ENCODE data around the gene INSYN2A. TPM values are rescaled to one million over a fixed set of nuclear protein-coding genes. Genes with fewer than 3 reads are reported as not detected.

INSYN2A gene
- total and polyA plus RNA-seq, 9 of the 15 experiments (the other 6 are each of a cell fraction or from before 2014, with no cell fraction given): not detected

DNA sequence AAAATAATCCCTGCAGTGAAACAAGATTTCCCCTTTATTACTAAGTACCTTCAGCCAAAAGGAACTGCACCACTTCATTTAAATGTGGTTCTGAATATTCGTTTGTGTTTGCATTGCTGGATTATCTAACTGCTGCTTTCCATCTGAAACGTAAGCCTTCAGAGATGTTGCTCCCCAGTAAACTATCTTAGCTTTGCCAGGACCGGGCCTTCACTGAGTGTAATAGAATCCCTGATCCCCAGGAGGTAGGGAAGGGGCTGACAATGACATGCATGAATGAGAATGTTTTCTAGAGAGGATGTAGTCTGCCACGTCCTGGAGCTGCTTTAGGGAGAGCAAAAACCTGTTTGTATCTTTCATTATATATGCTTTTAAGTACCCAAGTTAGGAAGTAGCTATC, 19.5 kb upstream of the INSYN2A start:
- ChIA-PET CTCF (ENCODE audit: low intra/inter-chr PET ratio) (no interaction called here), POLR2A (no interaction called here)
- no peak for ATAC-seq
- TF ChIP-seq IRF2 (CRISPR knock-in tag; IDR thresholded peaks at IDR 0.05): no peak
- no peak for TF ChIP-seq HNRNPH1 (optimal IDR thresholded peaks at IDR 0.05; ENCODE audit: low read depth, low read length)
- no peak for TF ChIP-seq RB1 (IDR thresholded peaks at IDR 0.05; ENCODE audit: low read depth)
- no peak for TF ChIP-seq THRAP3 (IDR thresholded peaks at IDR 0.05; ENCODE audit: borderline replicate concordance)
- TF ChIP-seq, protein P1, sequence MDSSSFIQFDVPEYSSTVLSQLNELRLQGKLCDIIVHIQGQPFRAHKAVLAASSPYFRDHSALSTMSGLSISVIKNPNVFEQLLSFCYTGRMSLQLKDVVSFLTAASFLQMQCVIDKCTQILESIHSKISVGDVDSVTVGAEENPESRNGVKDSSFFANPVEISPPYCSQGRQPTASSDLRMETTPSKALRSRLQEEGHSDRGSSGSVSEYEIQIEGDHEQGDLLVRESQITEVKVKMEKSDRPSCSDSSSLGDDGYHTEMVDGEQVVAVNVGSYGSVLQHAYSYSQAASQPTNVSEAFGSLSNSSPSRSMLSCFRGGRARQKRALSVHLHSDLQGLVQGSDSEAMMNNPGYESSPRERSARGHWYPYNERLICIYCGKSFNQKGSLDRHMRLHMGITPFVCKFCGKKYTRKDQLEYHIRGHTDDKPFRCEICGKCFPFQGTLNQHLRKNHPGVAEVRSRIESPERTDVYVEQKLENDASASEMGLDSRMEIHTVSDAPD (CRISPR knock-in tag; IDR thresholded peaks at IDR 0.05): no peak
- no peak for TF ChIP-seq MYBL2 (IDR thresholded peaks at IDR 0.05; ENCODE audit: low read depth)
- TF ChIP-seq MYBL2 (CRISPR knock-in tag; IDR thresholded peaks at IDR 0.05; ENCODE audit: borderline replicate concordance): no peak
- TF ChIP-seq, protein P2, sequence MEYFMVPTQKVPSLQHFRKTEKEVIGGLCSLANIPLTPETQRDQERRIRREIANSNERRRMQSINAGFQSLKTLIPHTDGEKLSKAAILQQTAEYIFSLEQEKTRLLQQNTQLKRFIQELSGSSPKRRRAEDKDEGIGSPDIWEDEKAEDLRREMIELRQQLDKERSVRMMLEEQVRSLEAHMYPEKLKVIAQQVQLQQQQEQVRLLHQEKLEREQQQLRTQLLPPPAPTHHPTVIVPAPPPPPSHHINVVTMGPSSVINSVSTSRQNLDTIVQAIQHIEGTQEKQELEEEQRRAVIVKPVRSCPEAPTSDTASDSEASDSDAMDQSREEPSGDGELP (CRISPR knock-in tag; IDR thresholded peaks at IDR 0.05; ENCODE audit: borderline replicate concordance): no peak
- TF ChIP-seq, protein P3, sequence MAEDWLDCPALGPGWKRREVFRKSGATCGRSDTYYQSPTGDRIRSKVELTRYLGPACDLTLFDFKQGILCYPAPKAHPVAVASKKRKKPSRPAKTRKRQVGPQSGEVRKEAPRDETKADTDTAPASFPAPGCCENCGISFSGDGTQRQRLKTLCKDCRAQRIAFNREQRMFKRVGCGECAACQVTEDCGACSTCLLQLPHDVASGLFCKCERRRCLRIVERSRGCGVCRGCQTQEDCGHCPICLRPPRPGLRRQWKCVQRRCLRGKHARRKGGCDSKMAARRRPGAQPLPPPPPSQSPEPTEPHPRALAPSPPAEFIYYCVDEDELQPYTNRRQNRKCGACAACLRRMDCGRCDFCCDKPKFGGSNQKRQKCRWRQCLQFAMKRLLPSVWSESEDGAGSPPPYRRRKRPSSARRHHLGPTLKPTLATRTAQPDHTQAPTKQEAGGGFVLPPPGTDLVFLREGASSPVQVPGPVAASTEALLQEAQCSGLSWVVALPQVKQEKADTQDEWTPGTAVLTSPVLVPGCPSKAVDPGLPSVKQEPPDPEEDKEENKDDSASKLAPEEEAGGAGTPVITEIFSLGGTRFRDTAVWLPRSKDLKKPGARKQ (CRISPR knock-in tag; IDR thresholded peaks at IDR 0.05): no peak
- no peak for TF ChIP-seq KDM2B (CRISPR knock-in tag; IDR thresholded peaks at IDR 0.05)
- no peak for TF ChIP-seq FOXP1 (CRISPR knock-in tag; IDR thresholded peaks at IDR 0.05)
- no peak for TF ChIP-seq CREBBP (IDR thresholded peaks at IDR 0.05; ENCODE audit: low read depth, low read length)
- TF ChIP-seq TBP (optimal IDR thresholded peaks at IDR 0.05; ENCODE audit: low read depth, low read length): no peak
- no peak for TF ChIP-seq GATAD2B (IDR thresholded peaks at IDR 0.05; ENCODE audit: borderline replicate concordance)
- no peak for TF ChIP-seq SAP30 (IDR thresholded peaks at IDR 0.05; ENCODE audit: borderline replicate concordance, insufficient read depth, low read depth, low read length, poor library complexity, severe bottlenecking)
- TF ChIP-seq FIP1L1 (IDR thresholded peaks at IDR 0.05; ENCODE audit: low read depth, low read length, poor library complexity, severe bottlenecking): no peak
- TF ChIP-seq PHB2 (IDR thresholded peaks at IDR 0.05; ENCODE audit: low read depth): no peak
- no peak for TF ChIP-seq POLR2H (tag; IDR thresholded peaks at IDR 0.05; ENCODE audit: low read depth)
- H3K9ac ChIP-seq (ENCODE audit: insufficient read depth in 1 of 2, low read depth in 2 of 2, low read length in 2 of 2): no peak overlapping the region
- H3K27ac ChIP-seq (ENCODE audit: extremely low read depth, low read depth, low read length): no peak overlapping the region
- H3K36me3 ChIP-seq (ENCODE audit: control insufficient read depth, insufficient read depth, low read length): no peaks in the 10 kb centered on the region
- in situ Hi-C loops (cut with MboI) (no loop called here), intact Hi-C loops (cut with micrococcal nuclease) (no loop called here)
- H3K9me1 ChIP-seq (ENCODE audit: control insufficient read depth, insufficient read depth, low read length): no peaks in the 10 kb centered on the region
- H3K4me1 ChIP-seq (replicated peaks in 1 of 2; ENCODE audit: control insufficient read depth in 2 of 2, insufficient read depth in 2 of 2, low read length in 2 of 2): no peaks in the 10 kb centered on the region
- no peaks in the 10 kb centered on the region for H4K20me1 ChIP-seq (replicated peaks; ENCODE audit: control insufficient read depth, insufficient read depth, low read length)
- no TSS peak for BruUV-seq (replicated peaks)
- H3K4me2 ChIP-seq (ENCODE audit: insufficient read depth, low read length): no peak overlapping the region
- no peak for FAIRE-seq
- H3K9me3 ChIP-seq (replicated peaks; ENCODE audit: control insufficient read depth, insufficient read depth, low read depth, low read length): no peaks in the 10 kb centered on the region
- no peak overlapping the region for H2AFZ ChIP-seq (ENCODE audit: low read depth, low read length)
- no peak for DNase-seq (ENCODE audit: extremely low read depth in 1 of 4, low spot score in 3 of 4)
- no peak overlapping the region for H3K4me3 ChIP-seq
- 3% methylated on average over 4 of the region's 4 CpGs for WGBS (ENCODE audit: insufficient coverage, low coverage, missing lambda C conversion rate)
- no peaks in the 10 kb centered on the region for H3K27me3 ChIP-seq (ENCODE audit: control insufficient read depth in 2 of 2, insufficient read depth in 2 of 2, low read length in 2 of 2)
- no peaks in the 10 kb centered on the region for H3K79me2 ChIP-seq (ENCODE audit: control insufficient read depth, insufficient read depth, low read length)
